ENCODE data around the gene HYLS1. TPM values are rescaled to one million over a fixed set of nuclear protein-coding genes. Genes with fewer than 3 reads are reported as not detected.
"Not testable (repeated sequence)": the region's sequence is repeated elsewhere in the genome, so short reads cannot be mapped to it uniquely, and the experiment has no call there.

Gene HYLS1
- 1 to 10 TPM; 2.8 to 6.9 (median 4.7) TPM for total RNA-seq

GRCh38 chr11:125887373-125888324, at the start of gene HYLS1:
Gene HYLS1 (plus strand): TSS chr11:125887668. CDS start chr11:125899369, 11,701 bp downstream.
- no peaks in the 10 kb centered on the region for H3K9me3 ChIP-seq
- H3K36me3 ChIP-seq: peaks cover 0 to 11% (median 3%) of the 10 kb centered on the region in 4 donors
- intact Hi-C loops (cut with DNase I): no loop called here
- H3K27me3 ChIP-seq: no peaks in the 10 kb centered on the region
- H3K4me1 ChIP-seq: peaks cover 3 to 33% (median 25%) of the 10 kb centered on the region in 4 donors
- peak; percentile 98 for DNase-seq (ENCODE audit: extremely low spot score)
- peak within 1 kb of the TSS; percentile 93 to 97 (median 96) for H3K27ac ChIP-seq (replicated peaks in 1 of 4)
- WGBS: 0% methylated on average over 15 of the region's 91 CpGs
- TF ChIP-seq CTCF (IDR thresholded peaks at IDR 0.05) (peak; percentile 43 to 48 (median 48)), POLR2A (IDR thresholded peaks at IDR 0.05; ENCODE audit: low read depth) (no peak), POLR2AphosphoS5 (IDR thresholded peaks at IDR 0.05) (peak; percentile 93 to 94), EP300 (IDR thresholded peaks at IDR 0.05) (no peak)
- H3K4me3 ChIP-seq: peak within 1 kb of the TSS; percentile 66 to 87 (median 76)

- Histone ChIP-seq H3K27ac (replicated peaks in 1 of 4) (no peak overlapping the region), H3K36me3 (no peaks in the 10 kb centered on the region), H3K4me3 (no peak overlapping the region), H3K9me3 (peaks cover 0 to 24% (median 15%) of the 10 kb centered on the region in 4 donors), H3K4me1 (no peaks in the 10 kb centered on the region), H3K27me3 (no peaks in the 10 kb centered on the region)
- 71% methylated on average over 2 of the region's 3 CpGs for WGBS
- intact Hi-C loops (cut with DNase I): no loop called here
- TF ChIP-seq EP300 (IDR thresholded peaks at IDR 0.05) (no peak), CTCF (IDR thresholded peaks at IDR 0.05) (no peak), POLR2AphosphoS5 (IDR thresholded peaks at IDR 0.05) (no peak), POLR2A (IDR thresholded peaks at IDR 0.05; ENCODE audit: low read depth) (no peak)
- no peak for DNase-seq (ENCODE audit: extremely low spot score)
These were observed 45.0 kb upstream of the HYLS1 start for GRCh38 chr11:125842321-125842948.

GRCh38 chr11:125846188-125846587, 41.3 kb upstream of the HYLS1 start:
- Histone ChIP-seq H3K4me3 (no peak overlapping the region), H3K9me3 (peaks cover 0 to 28% (median 15%) of the 10 kb centered on the region in 4 donors), H3K4me1 (no peaks in the 10 kb centered on the region), H3K27ac (replicated peaks in 1 of 4) (no peak overlapping the region), H3K27me3 (no peaks in the 10 kb centered on the region), H3K36me3 (no peaks in the 10 kb centered on the region)
- intact Hi-C loops (cut with DNase I): no loop called here
- TF ChIP-seq CTCF (IDR thresholded peaks at IDR 0.05) (no peak), EP300 (IDR thresholded peaks at IDR 0.05) (no peak), POLR2A (IDR thresholded peaks at IDR 0.05; ENCODE audit: low read depth) (no peak), POLR2AphosphoS5 (IDR thresholded peaks at IDR 0.05) (no peak)
- no peak for DNase-seq (ENCODE audit: extremely low spot score)

- intact Hi-C loops (cut with DNase I); DNase-seq (ENCODE audit: extremely low spot score): not testable (repeated sequence)
These were observed 29.8 kb upstream of the HYLS1 start for GRCh38 chr11:125857670-125858069.

GRCh38 chr11:125862786-125863185, 24.7 kb upstream of the HYLS1 start:
- H3K27me3 ChIP-seq; DNase-seq (ENCODE audit: extremely low spot score); H3K4me3 ChIP-seq; H3K36me3 ChIP-seq; H3K4me1 ChIP-seq; H3K9me3 ChIP-seq; H3K27ac ChIP-seq (replicated peaks in 1 of 4); intact Hi-C loops (cut with DNase I): not testable (repeated sequence)
- no CpG with 5 or more reads among the region's 33 CpGs for WGBS

More at GRCh38 chr11:125857670-125858069, 29.8 kb upstream of the HYLS1 start:
- not testable (repeated sequence) for H3K4me1 ChIP-seq; H3K4me3 ChIP-seq; H3K36me3 ChIP-seq; H3K27me3 ChIP-seq; H3K27ac ChIP-seq (replicated peaks in 1 of 4); H3K9me3 ChIP-seq
- WGBS: 93% methylated on average over 4 of the region's 9 CpGs

GRCh38 chr11:125865354-125865753, 22.1 kb upstream of the HYLS1 start:
- H3K36me3 ChIP-seq; H3K4me1 ChIP-seq; H3K4me3 ChIP-seq; H3K9me3 ChIP-seq; H3K27ac ChIP-seq (replicated peaks in 1 of 4); intact Hi-C loops (cut with DNase I); DNase-seq (ENCODE audit: extremely low spot score); H3K27me3 ChIP-seq: not testable (repeated sequence)
- WGBS: 86% methylated on average over 4 of the region's 4 CpGs

All from esophagus muscularis mucosa (tissue), 4 donors.